Mesothelial cell of epicardium (in vitro differentiated cells): ENCODE results near the gene MBTD1. TPM values are rescaled to one million over a fixed set of nuclear protein-coding genes. Genes with fewer than 3 reads are reported as not detected.

ENCODE experiments used
- DNase-seq, 2 experiments: peaks; one replicate each; pipeline ENCODE4 v3.0.0; 2021; ENCODE audit warnings: low spot score in 2 of 2; ENCODE audit not compliant: unreplicated experiment in 2 of 2
- H3K27ac Mint-ChIP-seq: 2 replicates; pipeline ENCODE4 v1.8.0; 2021; ENCODE audit warnings: mixed read lengths
- H3K27me3 Mint-ChIP-seq: 2 replicates; pipeline ENCODE4 v1.8.0; 2021; ENCODE audit warnings: low read depth, mixed read lengths
- H3K36me3 Mint-ChIP-seq: 2 replicates; pipeline ENCODE4 v1.8.0; 2021; ENCODE audit warnings: mixed read lengths
- H3K4me1 Mint-ChIP-seq: 2 replicates; pipeline ENCODE4 v1.8.0; 2021; ENCODE audit warnings: mixed read lengths
- H3K4me3 Mint-ChIP-seq: 2 replicates; pipeline ENCODE4 v1.8.0; 2021; ENCODE audit warnings: mild to moderate bottlenecking, moderate library complexity, mixed read lengths
- H3K9me3 Mint-ChIP-seq: 2 replicates; pipeline ENCODE4 v1.8.0; 2021; ENCODE audit warnings: mixed read lengths
- total RNA-seq: library from RNA; stranded (reverse); gene quantifications from 3 replicates; pipeline ENCODE4 v1.2.1, GENCODE V29; 2021
- TF ChIP-seq, protein P1 (sequence below): fragments of 200-600 bp; sonication (generic); IDR thresholded peaks from one replicate; pipeline ENCODE4 v1.5.0; 2021; ENCODE audit warnings: antibody characterized with exemption; ENCODE audit not compliant: unreplicated experiment

MBTD1 gene
- total RNA-seq, 1 donor from 2014 or later, result 43.0 TPM

- Mint-ChIP-seq H3K4me1 (no peaks in the 10 kb centered on the region), H3K27ac (no peak overlapping the region), H3K27me3 (no peaks in the 10 kb centered on the region), H3K9me3 (peaks cover 23% of the 10 kb centered on the region), H3K36me3 (peaks cover 23% of the 10 kb centered on the region), H3K4me3 (no peak overlapping the region)
- TF ChIP-seq, protein P1, sequence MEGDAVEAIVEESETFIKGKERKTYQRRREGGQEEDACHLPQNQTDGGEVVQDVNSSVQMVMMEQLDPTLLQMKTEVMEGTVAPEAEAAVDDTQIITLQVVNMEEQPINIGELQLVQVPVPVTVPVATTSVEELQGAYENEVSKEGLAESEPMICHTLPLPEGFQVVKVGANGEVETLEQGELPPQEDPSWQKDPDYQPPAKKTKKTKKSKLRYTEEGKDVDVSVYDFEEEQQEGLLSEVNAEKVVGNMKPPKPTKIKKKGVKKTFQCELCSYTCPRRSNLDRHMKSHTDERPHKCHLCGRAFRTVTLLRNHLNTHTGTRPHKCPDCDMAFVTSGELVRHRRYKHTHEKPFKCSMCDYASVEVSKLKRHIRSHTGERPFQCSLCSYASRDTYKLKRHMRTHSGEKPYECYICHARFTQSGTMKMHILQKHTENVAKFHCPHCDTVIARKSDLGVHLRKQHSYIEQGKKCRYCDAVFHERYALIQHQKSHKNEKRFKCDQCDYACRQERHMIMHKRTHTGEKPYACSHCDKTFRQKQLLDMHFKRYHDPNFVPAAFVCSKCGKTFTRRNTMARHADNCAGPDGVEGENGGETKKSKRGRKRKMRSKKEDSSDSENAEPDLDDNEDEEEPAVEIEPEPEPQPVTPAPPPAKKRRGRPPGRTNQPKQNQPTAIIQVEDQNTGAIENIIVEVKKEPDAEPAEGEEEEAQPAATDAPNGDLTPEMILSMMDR, result no peak
- DNase-seq, result no peak
Measured at GRCh38 chr17:51245535-51245934, 14.3 kb downstream of the MBTD1 start.

- TF ChIP-seq, protein P1, result no peak
- H3K27me3 Mint-ChIP-seq, result no peaks in the 10 kb centered on the region
- no peak overlapping the region for H3K4me3 Mint-ChIP-seq
- peaks cover 12% of the 10 kb centered on the region for H3K36me3 Mint-ChIP-seq
- H3K9me3 Mint-ChIP-seq, result peaks cover 12% of the 10 kb centered on the region
- DNase-seq, result no peak
- no peak overlapping the region for H3K27ac Mint-ChIP-seq
- H3K4me1 Mint-ChIP-seq, result no peaks in the 10 kb centered on the region
Measured at GRCh38 chr17:51244041-51244440, 15.8 kb downstream of the MBTD1 start.

- TF ChIP-seq, protein P1, result no peak
- no peaks in the 10 kb centered on the region for H3K4me1 Mint-ChIP-seq
- DNase-seq, result no peak
- peaks cover 11% of the 10 kb centered on the region for H3K9me3 Mint-ChIP-seq
- no peak overlapping the region for H3K4me3 Mint-ChIP-seq
- H3K27ac Mint-ChIP-seq, result no peak overlapping the region
- H3K36me3 Mint-ChIP-seq, result peaks cover 25% of the 10 kb centered on the region
- H3K27me3 Mint-ChIP-seq, result no peaks in the 10 kb centered on the region
Measured at GRCh38 chr17:51240275-51240674, 19.6 kb downstream of the MBTD1 start.

DNA sequence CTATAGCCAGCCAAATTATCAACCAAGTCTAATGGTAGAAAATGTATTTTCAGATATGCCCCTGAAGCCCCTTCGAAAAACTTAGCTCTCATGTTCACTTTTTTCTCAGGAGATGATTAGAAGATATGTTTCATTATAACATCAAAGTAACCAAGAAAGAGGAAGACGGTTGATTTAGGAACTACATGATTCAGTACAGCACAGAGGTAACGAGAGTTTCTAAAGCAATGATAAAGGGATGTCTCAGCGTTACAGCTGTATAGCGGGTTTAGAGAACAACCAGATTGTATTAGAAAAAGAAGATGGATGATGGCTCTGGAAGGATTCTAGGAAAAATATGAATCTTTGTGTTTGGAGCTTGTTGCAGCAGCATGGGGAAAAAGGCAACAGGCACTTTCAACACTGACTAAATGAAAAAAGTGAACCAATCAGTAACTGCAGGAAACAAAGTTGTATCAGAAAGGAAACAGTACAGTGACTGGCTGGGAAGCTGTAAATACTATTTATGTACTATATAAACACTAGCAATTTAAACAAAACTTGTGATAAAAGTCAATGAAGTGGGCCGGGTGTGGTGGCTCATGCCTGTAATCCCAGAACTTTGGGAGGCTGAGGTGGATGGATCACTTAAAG, 21.5 kb downstream of the MBTD1 start:
- Mint-ChIP-seq H3K27me3 (no peaks in the 10 kb centered on the region), H3K36me3 (peaks cover 27% of the 10 kb centered on the region), H3K4me1 (no peaks in the 10 kb centered on the region), H3K27ac (no peak overlapping the region), H3K4me3 (no peak overlapping the region), H3K9me3 (peaks cover 12% of the 10 kb centered on the region)
- DNase-seq, result no peak
- TF ChIP-seq, protein P1, result no peak

DNA sequence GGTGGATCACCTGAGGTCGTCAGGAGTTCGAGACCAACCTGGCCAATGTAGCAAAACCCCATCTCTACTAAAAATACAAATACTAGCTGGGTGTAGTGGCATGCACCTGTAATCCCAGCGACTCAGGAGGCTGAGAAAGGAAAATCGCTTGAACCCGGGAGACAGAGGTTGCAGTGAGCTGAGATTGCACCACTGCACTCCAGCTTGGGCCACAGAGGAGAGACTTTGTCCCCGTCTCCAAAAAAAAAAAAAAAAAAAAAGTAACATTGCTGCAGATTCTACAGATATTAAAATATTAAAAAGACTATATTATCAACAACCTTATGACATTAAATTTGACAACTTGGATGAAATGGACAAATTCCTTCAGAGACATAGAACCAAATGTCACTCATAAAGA, 25.7 kb downstream of the MBTD1 start:
- Mint-ChIP-seq H3K27ac (no peak overlapping the region), H3K27me3 (no peaks in the 10 kb centered on the region), H3K9me3 (peaks cover 12% of the 10 kb centered on the region), H3K4me1 (no peaks in the 10 kb centered on the region), H3K4me3 (no peak overlapping the region), H3K36me3 (peaks cover 31% of the 10 kb centered on the region)
- no peak for DNase-seq
- TF ChIP-seq, protein P1, result no peak
